ENCODE data around the gene CENPU.

Gene CENPU

DNA sequence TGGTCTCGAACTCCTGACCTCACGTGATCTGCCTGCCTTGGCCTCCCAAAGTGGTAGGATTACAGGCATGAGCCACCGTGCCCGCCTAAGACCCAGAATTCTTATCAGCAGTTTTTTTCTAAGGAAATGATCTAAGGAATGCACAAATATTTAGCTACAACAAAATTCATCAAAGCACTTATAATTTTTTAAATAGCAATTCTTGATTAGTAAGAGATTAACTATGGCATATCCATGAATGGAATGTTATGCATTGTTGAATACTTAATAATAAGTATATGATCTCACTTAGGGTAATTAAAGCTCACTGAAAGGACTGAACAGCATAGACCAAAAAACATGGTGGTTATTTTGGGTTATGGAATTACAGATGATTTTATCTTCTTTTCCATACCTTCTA lies 18.4 kb downstream of the CENPU start:
- in situ Hi-C loops (cut with MboI; ENCODE audit: low sequenced_read_pairs) = no loop called here

GRCh38 chr4:184713887-184714286 lies 20.0 kb downstream of the CENPU start:
- in situ Hi-C loops (cut with MboI; ENCODE audit: low sequenced_read_pairs) = no loop called here

DNA sequence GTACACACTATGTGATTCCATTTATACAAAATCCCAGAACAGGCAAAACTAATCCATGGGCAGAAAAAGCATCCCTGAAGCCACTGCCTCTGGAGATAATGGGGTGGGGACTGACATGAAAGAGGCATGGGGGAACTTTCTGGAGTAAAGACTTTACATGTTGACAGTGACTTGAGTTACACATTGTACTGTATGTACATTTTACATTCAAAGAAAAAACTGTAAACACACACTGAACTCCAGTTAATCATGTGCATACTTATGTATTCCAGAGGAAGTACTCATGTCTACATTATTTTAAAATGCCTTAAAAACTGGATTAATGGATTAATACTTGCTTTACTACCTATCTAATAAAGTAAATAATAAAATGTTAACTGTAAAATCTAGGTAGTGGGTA lies 21.6 kb downstream of the CENPU start:
- in situ Hi-C loops (cut with MboI; ENCODE audit: low sequenced_read_pairs) = no loop called here

DNA sequence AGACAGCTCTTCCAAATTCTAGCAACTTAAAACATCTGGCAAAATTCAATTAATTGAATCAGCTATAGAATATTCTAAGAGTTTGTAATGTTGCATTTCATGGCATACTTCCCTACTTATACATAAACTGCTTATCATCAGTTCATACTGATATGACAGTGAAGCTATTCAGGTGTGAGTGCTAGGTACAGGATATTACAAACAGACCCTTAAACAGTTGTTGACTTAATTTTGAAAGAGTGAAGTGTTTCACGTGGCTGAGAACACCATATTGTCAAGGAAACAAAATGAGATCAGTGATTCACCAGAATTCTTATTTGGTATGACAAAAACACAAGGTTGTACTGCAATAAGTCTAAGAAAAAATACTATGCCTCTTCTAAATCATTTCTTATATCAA lies 27.4 kb downstream of the CENPU start:
- in situ Hi-C loops (cut with MboI; ENCODE audit: low sequenced_read_pairs) = no loop called here

GRCh38 chr4:184705692-184706091 lies 28.2 kb downstream of the CENPU start:
- in situ Hi-C loops (cut with MboI; ENCODE audit: low sequenced_read_pairs) = no loop called here

DNA sequence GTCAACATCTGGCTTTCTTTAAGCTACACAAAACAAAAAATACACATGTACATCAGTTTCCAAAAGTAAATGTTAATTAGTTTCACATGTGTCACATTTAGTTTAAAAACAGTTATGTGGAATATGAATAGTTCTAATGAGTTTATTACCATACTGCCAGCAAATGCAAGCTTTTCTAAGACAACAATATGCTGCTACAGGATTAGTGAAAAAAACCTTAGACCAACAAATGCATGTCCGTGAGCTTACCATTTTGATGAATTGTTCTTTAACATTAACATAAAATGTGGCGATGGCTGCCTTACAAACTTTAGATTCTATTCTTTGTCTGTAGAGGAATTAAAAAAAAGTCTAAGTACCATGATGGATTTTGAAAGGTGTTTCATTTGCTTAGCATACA lies 31.8 kb downstream of the CENPU start:
- in situ Hi-C loops (cut with MboI; ENCODE audit: low sequenced_read_pairs) = no loop called here

DNA sequence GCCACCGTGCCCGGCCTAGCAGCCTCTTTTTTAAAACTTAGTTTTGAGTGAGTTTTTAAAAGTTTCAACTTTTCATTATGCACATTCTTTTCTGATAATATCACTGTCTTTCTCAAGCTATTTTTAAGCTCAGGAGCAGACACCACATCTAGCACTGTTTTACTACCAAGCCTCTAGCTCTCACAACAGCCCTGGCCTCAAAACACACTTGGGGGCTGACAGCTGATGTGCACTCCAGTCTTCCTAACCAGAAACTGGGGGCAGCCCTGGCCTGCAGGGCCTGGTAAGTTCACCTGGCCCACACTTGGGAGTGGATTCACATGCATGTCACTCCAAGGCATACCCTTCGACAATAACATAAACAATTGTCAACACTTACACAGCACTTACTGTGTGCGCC lies 34.0 kb downstream of the CENPU start:
- in situ Hi-C loops (cut with MboI; ENCODE audit: low sequenced_read_pairs) = no loop called here

DNA sequence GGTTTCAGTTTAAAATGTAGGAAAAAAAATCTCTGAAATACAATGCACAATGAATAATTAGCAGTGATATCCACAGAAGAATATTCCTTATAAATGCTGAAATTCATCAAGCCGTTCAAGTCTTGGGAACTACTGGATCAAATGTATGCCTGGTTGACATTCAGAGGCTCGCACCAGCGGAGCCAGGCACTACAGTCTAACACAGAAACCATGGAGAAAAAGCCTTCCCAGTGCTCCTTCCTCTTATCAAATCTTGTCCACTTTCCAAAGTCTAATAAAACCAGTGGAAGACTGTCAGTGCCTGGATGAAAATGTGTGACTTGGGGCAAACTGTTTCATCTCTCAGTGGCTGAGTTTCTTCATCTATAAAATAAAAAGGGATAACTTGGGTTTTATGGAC lies 35.9 kb downstream of the CENPU start:
- in situ Hi-C loops (cut with MboI; ENCODE audit: low sequenced_read_pairs) = no loop called here

DNA sequence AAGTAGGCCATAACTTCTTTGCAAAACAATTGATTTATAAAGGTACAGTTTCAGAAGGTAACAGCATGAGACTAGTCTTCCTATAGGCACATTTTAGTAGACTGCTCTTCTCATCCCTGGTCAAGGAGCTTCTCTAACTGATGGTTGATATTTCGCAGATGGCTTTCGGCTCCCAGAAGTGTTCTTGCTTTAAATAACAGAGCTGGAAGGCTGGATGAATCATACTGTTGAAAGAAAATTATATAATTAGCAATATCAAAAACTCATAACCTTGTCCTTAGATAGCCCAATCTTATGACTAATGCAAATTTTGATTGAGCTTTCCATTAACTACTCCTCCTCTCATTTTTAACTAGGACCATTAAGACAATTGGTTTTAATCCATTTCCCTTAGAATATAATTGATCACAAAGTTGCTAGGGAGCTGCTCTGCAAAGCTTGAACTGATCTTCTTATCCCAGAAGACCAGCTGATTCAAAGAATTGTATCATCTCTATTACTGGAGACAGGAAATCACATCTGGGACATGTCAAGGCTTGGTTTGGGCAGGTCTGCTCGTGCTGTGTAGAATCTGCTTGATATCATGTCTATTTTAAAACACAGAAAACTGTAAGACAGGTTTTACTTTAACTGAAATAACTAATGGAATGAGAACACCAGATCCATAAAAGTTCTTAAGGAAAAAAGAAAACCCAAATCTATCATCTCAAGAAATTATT lies 38.6 kb downstream of the CENPU start:
- in situ Hi-C loops (cut with MboI; ENCODE audit: low sequenced_read_pairs) = no loop called here

DNA sequence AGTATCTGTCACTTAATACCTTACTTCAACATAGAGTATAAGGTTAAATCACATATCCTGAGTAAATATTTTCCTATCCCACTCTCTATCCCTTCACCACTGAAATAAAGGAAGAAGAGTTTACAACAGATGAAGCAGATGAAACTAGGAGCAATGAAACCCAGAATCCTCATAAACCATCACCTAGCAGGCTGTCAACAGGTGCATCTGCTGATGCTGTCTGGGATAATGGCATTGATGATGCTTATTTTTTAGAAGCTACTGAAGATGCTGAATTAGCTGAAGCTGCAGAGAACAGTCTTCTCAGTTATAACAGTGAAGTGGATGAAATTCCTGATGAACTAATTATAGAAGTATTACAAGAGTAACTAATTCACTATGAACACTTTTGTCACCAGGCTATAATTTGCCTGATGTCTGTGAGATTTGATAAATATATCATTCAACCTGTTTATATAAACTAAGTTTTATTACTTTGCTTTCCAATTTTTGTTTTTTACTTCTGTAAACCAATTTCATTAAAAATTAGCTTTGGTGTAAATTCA lies 39.4 kb downstream of the CENPU start:
- in situ Hi-C loops (cut with MboI; ENCODE audit: low sequenced_read_pairs) = no loop called here

- in situ Hi-C loops (cut with MboI; ENCODE audit: low sequenced_read_pairs) = no loop called here
Observed at GRCh38 chr4:184693056-184693455, 40.8 kb downstream of the CENPU start.

- in situ Hi-C loops (cut with MboI; ENCODE audit: low sequenced_read_pairs) = no loop called here
Observed at GRCh38 chr4:184689681-184690080, 44.2 kb downstream of the CENPU start.

DNA sequence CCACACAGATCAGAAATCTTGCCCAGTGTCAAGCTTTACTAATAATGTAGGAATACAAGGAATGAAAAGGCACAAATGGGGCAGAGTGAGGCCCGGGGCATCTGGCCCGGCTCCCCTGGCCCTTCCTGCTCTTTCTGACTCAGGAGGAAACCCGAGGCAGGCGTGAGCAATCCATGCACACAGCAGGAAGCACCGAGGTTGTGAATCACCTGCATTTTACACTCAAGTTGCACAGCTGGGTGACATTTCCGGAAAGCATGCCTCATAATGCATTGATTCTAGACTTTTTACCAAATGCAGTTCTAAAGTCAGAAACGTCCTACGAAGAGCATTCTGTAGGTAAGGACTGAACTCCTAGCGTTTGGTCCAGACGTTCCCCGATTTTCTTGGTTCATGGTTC lies 45.4 kb downstream of the CENPU start:
- in situ Hi-C loops (cut with MboI; ENCODE audit: low sequenced_read_pairs) = no loop called here

- in situ Hi-C loops (cut with MboI; ENCODE audit: low sequenced_read_pairs) = no loop called here
Observed at GRCh38 chr4:184688005-184688404, 45.9 kb downstream of the CENPU start.

- in situ Hi-C loops (cut with MboI; ENCODE audit: low sequenced_read_pairs) = no loop called here
Observed at GRCh38 chr4:184684491-184685189, 49.3 kb downstream of the CENPU start.

DNA sequence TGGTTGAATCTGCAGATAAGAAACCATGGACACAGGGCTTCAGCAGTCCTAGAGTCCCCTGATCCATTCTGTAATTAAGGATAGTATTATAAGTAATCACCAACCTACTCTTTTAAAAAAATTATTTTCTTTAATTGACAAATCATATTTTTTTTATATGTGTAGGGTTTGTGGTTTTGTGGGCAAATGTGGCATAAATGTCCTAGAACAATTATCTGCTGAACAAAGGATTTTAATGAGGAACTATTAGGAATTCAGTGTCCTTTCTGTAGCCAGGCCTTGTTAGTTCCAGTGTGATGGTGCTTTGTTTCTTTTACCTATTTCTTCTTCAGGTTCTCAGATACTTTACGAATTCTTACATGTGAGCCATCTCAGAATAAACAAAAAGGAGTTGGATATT lies 52.0 kb downstream of the CENPU start:
- in situ Hi-C loops (cut with MboI; ENCODE audit: low sequenced_read_pairs) = no loop called here

DNA sequence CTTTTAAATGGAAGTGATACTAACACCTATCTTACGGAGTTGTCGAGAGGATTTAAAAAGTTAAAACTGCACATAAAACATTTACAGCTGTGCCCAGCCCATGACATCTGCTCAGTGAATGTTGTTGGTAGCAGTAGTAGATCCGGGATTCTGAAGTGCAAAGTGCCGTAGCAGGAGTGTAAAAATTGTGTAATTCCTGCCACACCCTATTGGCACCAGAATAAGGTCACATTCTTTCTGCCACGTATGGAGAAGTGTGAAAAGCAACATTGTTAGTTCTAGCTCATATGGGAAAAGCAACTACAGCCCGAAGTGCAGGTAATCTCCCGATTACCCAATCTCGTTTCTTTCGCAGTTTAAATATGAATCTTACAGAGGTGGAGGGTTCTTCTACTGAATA lies 53.2 kb downstream of the CENPU start:
- in situ Hi-C loops (cut with MboI; ENCODE audit: low sequenced_read_pairs) = no loop called here

DNA sequence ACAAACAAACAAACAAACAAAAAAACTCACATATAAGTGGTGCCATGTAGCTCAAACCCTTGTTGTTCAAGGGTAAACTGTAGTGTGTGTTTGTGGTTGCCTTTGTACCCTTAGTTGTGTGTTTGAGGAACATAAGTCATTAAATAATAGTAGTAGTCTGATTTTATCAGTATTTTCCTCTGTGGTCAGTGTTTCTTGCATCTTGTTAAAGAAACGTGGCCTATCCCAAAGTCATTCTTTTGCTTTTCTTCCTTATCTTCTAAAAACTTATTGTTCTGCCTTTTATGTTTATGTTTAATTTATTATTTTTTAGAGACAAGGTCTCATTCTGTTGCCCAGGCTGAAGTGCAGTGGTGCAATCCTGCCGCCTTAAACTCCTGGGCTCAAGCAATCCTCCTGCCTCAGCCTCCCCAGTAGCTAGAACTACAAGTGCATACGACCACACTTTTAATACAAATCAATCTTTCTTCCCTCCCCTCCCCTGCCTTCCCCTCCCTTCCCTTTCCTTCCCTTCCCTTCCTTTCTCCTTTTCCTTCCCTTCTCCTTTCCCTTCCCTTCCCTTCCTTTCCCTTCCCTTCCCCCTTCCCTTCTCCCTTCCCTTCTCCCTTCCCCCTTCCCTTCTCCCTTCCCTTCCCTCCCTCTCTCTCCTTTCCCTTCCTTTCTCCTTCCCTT lies 57.9 kb downstream of the CENPU start:
- in situ Hi-C loops (cut with MboI; ENCODE audit: low sequenced_read_pairs) = no loop called here

DNA sequence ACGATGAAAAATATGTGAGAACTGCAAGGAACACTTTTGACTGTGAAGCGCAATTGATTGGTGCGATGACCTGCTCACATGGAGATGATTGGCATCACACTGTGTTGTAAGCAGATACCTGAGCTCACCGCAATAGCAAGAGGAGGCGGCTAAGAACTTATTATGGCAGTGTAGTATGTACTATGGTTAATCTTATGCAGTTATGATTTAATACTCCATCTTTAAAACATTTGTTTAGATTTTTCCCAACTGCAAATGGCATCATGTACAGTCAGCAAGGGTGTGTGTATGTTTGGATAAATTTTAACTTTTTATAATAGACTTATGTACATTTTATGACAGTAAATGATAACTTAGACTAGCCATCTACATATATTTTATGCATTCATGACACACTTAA lies 58.9 kb downstream of the CENPU start:
- in situ Hi-C loops (cut with MboI; ENCODE audit: low sequenced_read_pairs) = no loop called here

DNA sequence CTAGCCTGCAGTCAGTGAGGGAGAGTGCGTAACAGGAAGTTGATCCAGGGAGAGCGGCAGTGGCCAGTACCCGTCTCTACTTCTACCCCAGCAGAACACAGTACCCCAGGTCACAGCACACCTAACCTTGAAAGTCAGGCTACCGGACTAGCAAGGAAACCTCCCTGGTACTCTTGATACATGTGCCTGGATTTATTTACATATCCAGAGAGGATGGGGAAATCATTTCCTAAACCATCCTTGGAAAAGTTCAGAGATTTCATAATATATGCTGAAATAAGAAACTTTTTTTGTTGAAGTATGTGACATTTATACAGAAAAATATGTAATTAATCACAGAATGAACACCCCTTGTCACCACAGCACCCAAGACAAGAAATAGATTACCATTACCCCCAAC lies 59.9 kb downstream of the CENPU start:
- in situ Hi-C loops (cut with MboI; ENCODE audit: low sequenced_read_pairs) = no loop called here

- in situ Hi-C loops (cut with MboI; ENCODE audit: low sequenced_read_pairs) = no loop called here
Observed at GRCh38 chr4:184672741-184673140, 61.2 kb downstream of the CENPU start.

DNA sequence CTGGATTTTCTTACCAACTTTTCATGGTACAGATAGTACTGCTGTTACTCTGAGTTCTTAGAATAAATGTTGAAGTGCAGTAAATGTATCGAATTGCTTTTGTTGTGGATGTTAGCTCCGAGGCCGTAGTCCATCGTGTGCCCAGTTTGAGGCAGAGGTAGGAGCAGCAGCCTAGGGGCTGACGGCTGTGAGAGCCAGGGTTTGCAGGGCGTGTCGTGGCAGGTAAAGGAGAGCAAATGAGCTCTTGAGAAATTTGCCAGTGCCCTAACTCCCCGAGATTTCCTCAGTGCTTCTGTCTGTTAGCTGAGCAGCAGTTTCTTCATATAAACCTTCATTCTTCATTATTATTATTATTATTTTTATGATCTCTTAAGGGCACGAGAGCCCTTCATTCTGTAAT lies 62.8 kb downstream of the CENPU start:
- in situ Hi-C loops (cut with MboI; ENCODE audit: low sequenced_read_pairs) = no loop called here

Measured in HL-60/S4 (cell line).